Measurements from ENCODE around the gene SPINK1.
"Not testable (repeated sequence)": the region's sequence is repeated elsewhere in the genome, so short reads cannot be mapped to it uniquely, and the experiment has no call there.

The SPINK1 gene

DNA sequence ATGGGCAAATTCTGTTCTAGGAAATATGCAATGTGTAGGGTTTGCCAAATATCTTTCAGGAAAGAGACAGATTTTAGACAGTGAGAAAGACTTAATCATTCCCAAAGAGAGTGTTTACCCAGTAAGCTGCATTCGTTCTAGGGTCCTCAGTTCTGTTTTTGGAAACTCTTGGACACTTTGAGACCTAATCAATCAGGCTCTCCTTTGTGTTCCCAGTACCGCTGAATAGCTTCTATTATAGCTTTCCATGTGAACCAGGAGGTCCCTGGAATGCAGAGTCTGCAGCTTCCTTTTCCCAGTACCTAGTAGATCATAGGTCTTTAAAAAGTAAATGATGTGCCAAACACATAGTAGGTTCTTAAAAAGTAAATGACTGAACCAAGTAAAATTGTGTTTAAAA, 11.4 kb upstream of the SPINK1 start:
- H3K4me3 ChIP-seq (replicated peaks in 1 of 2; ENCODE audit: low read depth in 2 of 2, low read length in 2 of 2), result no peak overlapping the region
- TF ChIP-seq, protein P1, sequence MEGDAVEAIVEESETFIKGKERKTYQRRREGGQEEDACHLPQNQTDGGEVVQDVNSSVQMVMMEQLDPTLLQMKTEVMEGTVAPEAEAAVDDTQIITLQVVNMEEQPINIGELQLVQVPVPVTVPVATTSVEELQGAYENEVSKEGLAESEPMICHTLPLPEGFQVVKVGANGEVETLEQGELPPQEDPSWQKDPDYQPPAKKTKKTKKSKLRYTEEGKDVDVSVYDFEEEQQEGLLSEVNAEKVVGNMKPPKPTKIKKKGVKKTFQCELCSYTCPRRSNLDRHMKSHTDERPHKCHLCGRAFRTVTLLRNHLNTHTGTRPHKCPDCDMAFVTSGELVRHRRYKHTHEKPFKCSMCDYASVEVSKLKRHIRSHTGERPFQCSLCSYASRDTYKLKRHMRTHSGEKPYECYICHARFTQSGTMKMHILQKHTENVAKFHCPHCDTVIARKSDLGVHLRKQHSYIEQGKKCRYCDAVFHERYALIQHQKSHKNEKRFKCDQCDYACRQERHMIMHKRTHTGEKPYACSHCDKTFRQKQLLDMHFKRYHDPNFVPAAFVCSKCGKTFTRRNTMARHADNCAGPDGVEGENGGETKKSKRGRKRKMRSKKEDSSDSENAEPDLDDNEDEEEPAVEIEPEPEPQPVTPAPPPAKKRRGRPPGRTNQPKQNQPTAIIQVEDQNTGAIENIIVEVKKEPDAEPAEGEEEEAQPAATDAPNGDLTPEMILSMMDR (IDR thresholded peaks at IDR 0.05; ENCODE audit: low read depth, low read length), result no peak
- DNase-seq (ENCODE audit: low read depth in 2 of 2), result no peak

DNA sequence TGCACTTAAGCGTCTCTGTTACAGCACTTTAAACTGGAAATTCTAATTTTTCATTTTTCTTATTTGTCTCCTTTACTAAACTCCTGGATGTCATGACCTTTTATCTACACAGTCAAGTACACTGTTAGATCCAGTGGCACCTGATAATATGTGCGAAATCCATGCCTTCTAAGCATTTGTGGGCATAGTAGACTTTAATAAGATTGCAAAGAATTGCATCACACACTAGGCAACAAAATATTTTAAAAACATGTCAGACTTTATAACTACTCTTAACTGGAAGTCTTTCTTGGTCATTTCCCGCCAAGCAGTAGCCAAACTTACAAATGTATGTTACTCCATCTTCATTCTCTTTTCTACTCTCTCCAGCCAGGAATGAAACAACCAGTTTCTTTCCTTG, 5.0 kb upstream of the SPINK1 start:
- DNase-seq (ENCODE audit: low read depth in 2 of 2), result no peak
- TF ChIP-seq, protein P1 (IDR thresholded peaks at IDR 0.05; ENCODE audit: low read depth, low read length), result no peak
- H3K4me3 ChIP-seq (replicated peaks in 1 of 2; ENCODE audit: low read depth in 2 of 2, low read length in 2 of 2), result no peak overlapping the region

DNA sequence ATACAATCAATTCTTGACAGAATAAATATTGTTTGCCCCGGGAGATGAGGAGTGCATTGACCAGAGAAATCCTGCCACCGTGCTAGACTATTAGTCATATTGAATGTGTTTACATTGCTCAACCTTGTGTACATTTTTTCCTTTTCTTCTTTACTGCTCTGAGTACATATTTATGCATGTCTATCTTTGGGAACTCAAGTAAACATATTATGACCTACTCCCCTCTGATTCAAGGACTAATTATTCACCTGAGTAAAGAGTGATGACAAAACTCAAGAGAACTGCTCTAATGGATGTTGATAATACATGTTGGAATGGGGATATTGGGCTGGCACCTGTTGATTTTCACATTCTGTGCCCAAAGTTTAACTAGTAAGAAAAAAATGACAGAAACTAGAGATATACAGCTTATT, 3.9 kb upstream of the SPINK1 start:
- no peak overlapping the region for H3K4me3 ChIP-seq (replicated peaks in 1 of 2; ENCODE audit: low read depth in 2 of 2, low read length in 2 of 2)
- TF ChIP-seq, protein P1 (IDR thresholded peaks at IDR 0.05; ENCODE audit: low read depth, low read length), result no peak
- peak in 1 of 2 donors; percentile 27 for DNase-seq (ENCODE audit: low read depth in 2 of 2)

DNA sequence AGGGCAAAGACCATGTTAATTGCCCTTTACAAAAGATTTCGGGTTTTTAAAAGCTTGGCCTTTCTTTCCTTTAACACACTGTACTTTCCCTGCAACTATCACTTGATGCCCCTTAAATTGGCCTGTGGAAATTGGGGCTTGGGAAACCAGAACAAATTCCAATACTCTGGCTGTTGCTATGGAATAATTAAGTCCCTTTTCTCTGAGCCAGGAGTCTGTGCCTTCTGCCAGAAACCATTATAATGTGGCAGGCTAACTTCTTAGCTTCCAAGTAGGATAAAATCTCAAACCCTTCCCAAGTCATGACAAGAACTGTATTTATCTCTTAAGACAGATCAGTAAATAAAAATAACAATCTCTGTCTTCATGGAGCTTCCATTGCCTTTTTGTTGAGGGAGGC, 1.1 kb upstream of the SPINK1 start:
- H3K4me3 ChIP-seq (replicated peaks in 1 of 2; ENCODE audit: low read depth in 2 of 2, low read length in 2 of 2), result no peak overlapping the region
- no peak for DNase-seq (ENCODE audit: low read depth in 2 of 2)
- TF ChIP-seq, protein P1 (IDR thresholded peaks at IDR 0.05; ENCODE audit: low read depth, low read length), result no peak

DNA sequence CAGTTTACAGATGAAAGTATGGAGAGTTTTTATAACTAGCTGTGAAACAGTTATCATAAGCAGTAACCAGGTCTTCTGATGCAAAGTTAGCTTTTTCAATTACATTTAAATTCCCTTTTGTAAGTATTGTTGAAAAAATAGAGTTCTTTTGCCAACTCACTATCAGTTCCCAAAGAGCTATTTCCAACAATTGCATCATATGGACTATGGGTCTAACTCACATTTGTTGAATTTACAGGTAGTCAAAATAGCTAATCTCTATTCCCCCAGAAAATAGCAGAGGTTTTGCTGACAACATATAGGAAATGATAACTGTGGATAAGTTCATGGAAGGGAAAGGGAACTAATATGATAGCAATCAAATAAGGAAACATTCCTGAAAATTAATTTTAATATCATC, 1.4 kb downstream of the SPINK1 start:
- no peak for DNase-seq (ENCODE audit: low read depth in 2 of 2)
- TF ChIP-seq, protein P1 (IDR thresholded peaks at IDR 0.05; ENCODE audit: low read depth, low read length), result no peak
- H3K4me3 ChIP-seq (replicated peaks in 1 of 2; ENCODE audit: low read depth in 2 of 2, low read length in 2 of 2), result no peak overlapping the region

DNA sequence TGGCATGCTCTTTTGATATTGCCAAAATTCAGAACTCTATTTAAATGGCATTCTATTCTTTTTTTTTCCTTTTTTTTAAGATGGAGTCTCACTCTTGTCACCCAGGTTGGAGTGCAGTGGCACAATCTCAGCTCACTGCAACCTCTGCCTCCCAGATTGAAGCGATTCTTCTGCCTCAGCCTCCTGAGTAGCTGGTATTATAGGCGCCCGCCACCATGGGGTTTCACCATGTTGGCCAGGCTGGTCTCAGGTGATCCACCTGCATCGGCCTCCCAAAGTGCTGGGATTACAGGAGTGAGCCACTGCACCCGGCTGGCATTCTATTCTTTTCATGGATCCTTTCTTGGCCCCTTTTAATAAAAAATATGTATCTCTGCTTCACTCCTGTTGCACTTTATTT, 4.5 kb downstream of the SPINK1 start:
- not testable (repeated sequence) for H3K4me3 ChIP-seq (replicated peaks in 1 of 2; ENCODE audit: low read depth in 2 of 2, low read length in 2 of 2); DNase-seq (ENCODE audit: low read depth in 2 of 2)

DNA sequence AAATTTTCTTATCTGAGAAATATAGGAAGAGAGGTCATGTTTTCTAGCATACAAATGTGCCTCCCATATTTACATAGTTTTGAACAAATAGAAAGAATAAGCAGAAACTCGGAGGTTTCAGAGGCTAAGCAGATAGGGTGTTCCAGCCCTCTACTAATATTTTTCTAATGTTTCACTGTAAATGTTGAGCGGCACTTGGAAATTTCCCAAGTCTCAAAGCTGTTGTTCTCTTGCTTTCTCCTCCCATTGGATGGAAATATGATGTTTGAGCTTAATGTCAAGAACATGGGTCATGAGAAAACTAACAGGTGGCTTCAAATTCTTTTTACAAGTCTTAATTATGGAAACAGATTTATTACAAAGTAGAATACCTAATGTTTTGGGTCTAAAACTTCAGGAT, 5.1 kb downstream of the SPINK1 start:
- H3K4me3 ChIP-seq (replicated peaks in 1 of 2; ENCODE audit: low read depth in 2 of 2, low read length in 2 of 2), result no peak overlapping the region
- TF ChIP-seq, protein P1 (IDR thresholded peaks at IDR 0.05; ENCODE audit: low read depth, low read length), result no peak
- DNase-seq (ENCODE audit: low read depth in 2 of 2), result no peak
